HepG2 (cell line): Measurements from ENCODE around the gene KRT16.

Experiments
- AGO1 ChIP-seq: fragments of 200-400 bp; formaldehyde crosslinking; IDR thresholded peaks from 2 replicates; pipeline ENCODE4 v1.6.1; 2017; ENCODE audit warnings: mild to moderate bottlenecking, low read depth, low read length, moderate library complexity; ENCODE audit not compliant: poor library complexity, severe bottlenecking
- IKZF4 ChIP-seq: sonication (generic); formaldehyde crosslinking; IDR thresholded peaks from 2 replicates; pipeline ENCODE4 v1.5.1; 2020; ENCODE audit warnings: borderline replicate concordance, mild to moderate bottlenecking, low read depth, missing genetic modification reagents; ENCODE audit errors: not compliant biosample characterization
- ZFP36L1 ChIP-seq: sonication (generic); formaldehyde crosslinking; IDR thresholded peaks from 2 replicates; pipeline ENCODE4 v1.8.0; 2022; ENCODE audit warnings: mild to moderate bottlenecking, missing genetic modification reagents, moderate library complexity
- ZNF44 ChIP-seq: sonication (generic); formaldehyde crosslinking; IDR thresholded peaks from 2 replicates; pipeline ENCODE4 v1.5.1; 2020; ENCODE audit warnings: mild to moderate bottlenecking, missing genetic modification reagents
- TF ChIP-seq, protein P1 (sequence below): sonication (generic); formaldehyde crosslinking; IDR thresholded peaks from 2 replicates; pipeline ENCODE4 v1.5.0; 2020; ENCODE audit warnings: mild to moderate bottlenecking, missing genetic modification reagents, moderate library complexity
- TF ChIP-seq, protein P2 (sequence below): sonication (generic); formaldehyde crosslinking; IDR thresholded peaks from 2 replicates; pipeline ENCODE4 v1.4.0; 2020; ENCODE audit warnings: missing genetic modification reagents, mild to moderate bottlenecking, borderline replicate concordance

- TF ChIP-seq IKZF4 (CRISPR knock-in tag) (no peak), AGO1 (no peak), ZFP36L1 (CRISPR knock-in tag) (no peak), ZNF44 (CRISPR knock-in tag) (no peak)
- TF ChIP-seq, protein P1, sequence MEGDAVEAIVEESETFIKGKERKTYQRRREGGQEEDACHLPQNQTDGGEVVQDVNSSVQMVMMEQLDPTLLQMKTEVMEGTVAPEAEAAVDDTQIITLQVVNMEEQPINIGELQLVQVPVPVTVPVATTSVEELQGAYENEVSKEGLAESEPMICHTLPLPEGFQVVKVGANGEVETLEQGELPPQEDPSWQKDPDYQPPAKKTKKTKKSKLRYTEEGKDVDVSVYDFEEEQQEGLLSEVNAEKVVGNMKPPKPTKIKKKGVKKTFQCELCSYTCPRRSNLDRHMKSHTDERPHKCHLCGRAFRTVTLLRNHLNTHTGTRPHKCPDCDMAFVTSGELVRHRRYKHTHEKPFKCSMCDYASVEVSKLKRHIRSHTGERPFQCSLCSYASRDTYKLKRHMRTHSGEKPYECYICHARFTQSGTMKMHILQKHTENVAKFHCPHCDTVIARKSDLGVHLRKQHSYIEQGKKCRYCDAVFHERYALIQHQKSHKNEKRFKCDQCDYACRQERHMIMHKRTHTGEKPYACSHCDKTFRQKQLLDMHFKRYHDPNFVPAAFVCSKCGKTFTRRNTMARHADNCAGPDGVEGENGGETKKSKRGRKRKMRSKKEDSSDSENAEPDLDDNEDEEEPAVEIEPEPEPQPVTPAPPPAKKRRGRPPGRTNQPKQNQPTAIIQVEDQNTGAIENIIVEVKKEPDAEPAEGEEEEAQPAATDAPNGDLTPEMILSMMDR (CRISPR knock-in tag): no peak
- TF ChIP-seq, protein P2, sequence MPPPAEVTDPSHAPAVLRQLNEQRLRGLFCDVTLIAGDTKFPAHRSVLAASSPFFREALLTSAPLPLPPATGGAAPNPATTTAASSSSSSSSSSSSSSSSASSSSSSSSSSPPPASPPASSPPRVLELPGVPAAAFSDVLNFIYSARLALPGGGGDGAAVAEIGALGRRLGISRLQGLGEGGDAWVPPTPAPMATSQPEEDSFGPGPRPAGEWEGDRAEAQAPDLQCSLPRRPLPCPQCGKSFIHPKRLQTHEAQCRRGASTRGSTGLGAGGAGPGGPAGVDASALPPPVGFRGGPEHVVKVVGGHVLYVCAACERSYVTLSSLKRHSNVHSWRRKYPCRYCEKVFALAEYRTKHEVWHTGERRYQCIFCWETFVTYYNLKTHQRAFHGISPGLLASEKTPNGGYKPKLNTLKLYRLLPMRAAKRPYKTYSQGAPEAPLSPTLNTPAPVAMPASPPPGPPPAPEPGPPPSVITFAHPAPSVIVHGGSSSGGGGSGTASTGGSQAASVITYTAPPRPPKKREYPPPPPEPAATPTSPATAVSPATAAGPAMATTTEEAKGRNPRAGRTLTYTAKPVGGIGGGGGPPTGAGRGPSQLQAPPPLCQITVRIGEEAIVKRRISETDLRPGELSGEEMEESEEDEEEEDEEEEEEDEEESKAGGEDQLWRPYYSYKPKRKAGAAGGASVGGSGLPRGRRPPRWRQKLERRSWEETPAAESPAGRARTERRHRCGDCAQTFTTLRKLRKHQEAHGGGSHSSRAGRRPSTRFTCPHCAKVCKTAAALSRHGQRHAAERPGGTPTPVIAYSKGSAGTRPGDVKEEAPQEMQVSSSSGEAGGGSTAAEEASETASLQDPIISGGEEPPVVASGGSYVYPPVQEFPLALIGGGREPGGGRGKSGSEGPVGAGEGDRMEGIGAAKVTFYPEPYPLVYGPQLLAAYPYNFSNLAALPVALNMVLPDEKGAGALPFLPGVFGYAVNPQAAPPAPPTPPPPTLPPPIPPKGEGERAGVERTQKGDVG (CRISPR knock-in tag): no peak
These were observed 17.0 kb downstream of the KRT16 start for GRCh38 chr17:41595585-41595984.
